Measurements from ENCODE around the gene HELLS.
A peak's percentile ranks its signal among the peaks of the same experiment; 100 is the strongest.

HELLS gene

DNA sequence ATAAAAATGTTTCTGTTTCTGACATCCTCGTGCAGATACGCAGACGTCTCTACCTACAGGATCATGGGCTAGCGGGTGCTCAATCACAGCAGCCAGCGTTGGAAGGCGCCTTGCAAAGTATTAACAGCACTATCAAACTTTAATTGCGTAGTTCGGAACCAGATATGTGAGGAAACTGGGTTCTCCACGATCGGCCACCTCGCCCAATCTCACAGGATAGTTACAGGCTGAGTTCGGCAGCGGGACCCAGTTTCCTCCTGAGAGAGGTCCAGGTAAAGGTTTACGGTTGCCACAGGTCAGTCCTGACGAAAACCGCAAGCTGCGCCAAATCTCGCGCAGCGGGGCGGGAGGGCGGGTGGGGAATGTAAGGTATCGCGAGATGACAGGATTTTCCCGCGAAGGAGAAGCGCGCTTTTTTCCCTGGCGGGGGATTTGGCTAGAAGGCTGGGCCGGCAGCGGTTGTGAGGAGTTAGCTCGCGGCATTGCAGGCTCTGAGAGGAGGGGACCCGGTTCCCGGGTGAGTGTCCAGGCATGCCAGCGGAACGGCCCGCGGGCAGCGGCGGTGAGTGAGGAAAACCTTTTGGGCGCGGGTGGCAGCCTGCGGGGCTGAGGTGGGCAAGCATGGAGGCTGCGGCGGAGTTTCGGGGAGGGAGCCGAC is at the start of gene HELLS:
Gene HELLS, plus strand, starts transcription at position 398 of the 658 bp plus-strand sequence. Its CDS starts 134 bp downstream, at position 532.
- H3K79me2 ChIP-seq (ENCODE audit: insufficient read depth, low read depth), result peaks cover 49% of the 10 kb centered on the region
- no peaks in the 10 kb centered on the region for H4K20me1 ChIP-seq (ENCODE audit: insufficient read depth)
- peak within 1 kb of the TSS; percentile 86 for H3K4me2 ChIP-seq
- H2AFZ ChIP-seq (ENCODE audit: low read depth), result peak within 1 kb of the TSS; percentile 97
- peaks cover 37% of the 10 kb centered on the region for H3K4me1 ChIP-seq (ENCODE audit: low read depth, poor library complexity, severe bottlenecking)
- H3K27me3 ChIP-seq (ENCODE audit: insufficient read depth, low read depth), result no peaks in the 10 kb centered on the region
- TF ChIP-seq, protein P1, sequence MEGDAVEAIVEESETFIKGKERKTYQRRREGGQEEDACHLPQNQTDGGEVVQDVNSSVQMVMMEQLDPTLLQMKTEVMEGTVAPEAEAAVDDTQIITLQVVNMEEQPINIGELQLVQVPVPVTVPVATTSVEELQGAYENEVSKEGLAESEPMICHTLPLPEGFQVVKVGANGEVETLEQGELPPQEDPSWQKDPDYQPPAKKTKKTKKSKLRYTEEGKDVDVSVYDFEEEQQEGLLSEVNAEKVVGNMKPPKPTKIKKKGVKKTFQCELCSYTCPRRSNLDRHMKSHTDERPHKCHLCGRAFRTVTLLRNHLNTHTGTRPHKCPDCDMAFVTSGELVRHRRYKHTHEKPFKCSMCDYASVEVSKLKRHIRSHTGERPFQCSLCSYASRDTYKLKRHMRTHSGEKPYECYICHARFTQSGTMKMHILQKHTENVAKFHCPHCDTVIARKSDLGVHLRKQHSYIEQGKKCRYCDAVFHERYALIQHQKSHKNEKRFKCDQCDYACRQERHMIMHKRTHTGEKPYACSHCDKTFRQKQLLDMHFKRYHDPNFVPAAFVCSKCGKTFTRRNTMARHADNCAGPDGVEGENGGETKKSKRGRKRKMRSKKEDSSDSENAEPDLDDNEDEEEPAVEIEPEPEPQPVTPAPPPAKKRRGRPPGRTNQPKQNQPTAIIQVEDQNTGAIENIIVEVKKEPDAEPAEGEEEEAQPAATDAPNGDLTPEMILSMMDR (conservative IDR thresholded peaks at IDR 0.05; ENCODE audit: low read depth, low read length), result no peak
- no peaks in the 10 kb centered on the region for H3K36me3 ChIP-seq (ENCODE audit: insufficient read depth)
- peak within 1 kb of the TSS; percentile 84 for H3K27ac ChIP-seq
- H3K9ac ChIP-seq, result peak within 1 kb of the TSS; percentile 97
- no peak within 1 kb of the TSS for H3K4me3 ChIP-seq (IDR thresholded peaks at IDR 0.05; ENCODE audit: insufficient read depth, low read depth, low read length)

DNA sequence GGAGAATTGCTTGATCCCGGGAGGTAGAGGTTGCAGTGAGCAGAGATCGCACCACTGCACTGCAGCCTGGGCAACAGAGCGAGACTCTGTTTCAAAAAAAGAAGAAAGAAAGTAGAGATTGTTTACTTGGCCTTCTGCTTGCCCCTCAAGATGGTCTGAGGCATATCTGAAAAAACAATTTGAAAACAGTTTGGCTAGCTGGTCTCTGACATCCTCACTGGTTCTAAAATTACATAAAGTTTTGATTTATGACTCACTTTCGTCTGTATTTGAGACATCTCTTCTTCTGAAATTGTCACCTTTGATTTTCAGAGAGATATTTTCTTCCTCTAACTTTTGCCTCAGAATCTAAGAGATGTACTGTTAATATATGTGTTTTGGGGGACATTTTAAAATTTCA is 49.6 kb upstream of the HELLS start:
- H2AFZ ChIP-seq (ENCODE audit: low read depth), result no peak overlapping the region
- H3K4me3 ChIP-seq (IDR thresholded peaks at IDR 0.05; ENCODE audit: insufficient read depth, low read depth, low read length), result no peak overlapping the region
- no peaks in the 10 kb centered on the region for H3K4me1 ChIP-seq (ENCODE audit: low read depth, poor library complexity, severe bottlenecking)
- H3K27me3 ChIP-seq (ENCODE audit: insufficient read depth, low read depth), result no peaks in the 10 kb centered on the region
- H3K36me3 ChIP-seq (ENCODE audit: insufficient read depth), result no peaks in the 10 kb centered on the region
- no peak overlapping the region for H3K9ac ChIP-seq
- H3K27ac ChIP-seq, result no peak overlapping the region
- no peak overlapping the region for H3K4me2 ChIP-seq
- no peaks in the 10 kb centered on the region for H3K79me2 ChIP-seq (ENCODE audit: insufficient read depth, low read depth)
- H4K20me1 ChIP-seq (ENCODE audit: insufficient read depth), result no peaks in the 10 kb centered on the region
- TF ChIP-seq, protein P1 (conservative IDR thresholded peaks at IDR 0.05; ENCODE audit: low read depth, low read length), result no peak

DNA sequence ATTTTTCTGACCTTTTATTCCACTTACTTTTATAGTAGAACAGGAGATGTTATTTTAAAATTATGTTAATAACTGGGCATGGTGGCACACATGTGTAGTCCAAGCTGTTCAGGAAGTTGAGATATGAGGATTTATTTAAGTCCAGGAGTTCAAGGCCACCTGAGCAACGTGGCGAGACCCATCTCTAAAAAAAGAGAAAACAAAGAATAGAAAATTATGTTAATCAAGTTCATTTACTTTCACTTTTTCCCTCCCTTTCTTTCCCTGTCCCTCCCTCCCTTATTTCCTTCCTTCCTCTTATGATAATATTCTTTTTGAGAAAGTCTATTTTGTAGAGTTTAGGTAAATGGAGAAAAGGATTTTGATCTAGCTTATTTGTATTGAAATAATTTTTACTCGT is 48.9 kb upstream of the HELLS start:
- no peaks in the 10 kb centered on the region for H3K79me2 ChIP-seq (ENCODE audit: insufficient read depth, low read depth)
- H3K4me2 ChIP-seq, result no peak overlapping the region
- no peaks in the 10 kb centered on the region for H4K20me1 ChIP-seq (ENCODE audit: insufficient read depth)
- H3K36me3 ChIP-seq (ENCODE audit: insufficient read depth), result no peaks in the 10 kb centered on the region
- no peak overlapping the region for H3K9ac ChIP-seq
- H3K27ac ChIP-seq, result no peak overlapping the region
- no peak overlapping the region for H2AFZ ChIP-seq (ENCODE audit: low read depth)
- H3K27me3 ChIP-seq (ENCODE audit: insufficient read depth, low read depth), result no peaks in the 10 kb centered on the region
- H3K4me3 ChIP-seq (IDR thresholded peaks at IDR 0.05; ENCODE audit: insufficient read depth, low read depth, low read length), result no peak overlapping the region
- TF ChIP-seq, protein P1 (conservative IDR thresholded peaks at IDR 0.05; ENCODE audit: low read depth, low read length), result no peak
- H3K4me1 ChIP-seq (ENCODE audit: low read depth, poor library complexity, severe bottlenecking), result no peaks in the 10 kb centered on the region

DNA sequence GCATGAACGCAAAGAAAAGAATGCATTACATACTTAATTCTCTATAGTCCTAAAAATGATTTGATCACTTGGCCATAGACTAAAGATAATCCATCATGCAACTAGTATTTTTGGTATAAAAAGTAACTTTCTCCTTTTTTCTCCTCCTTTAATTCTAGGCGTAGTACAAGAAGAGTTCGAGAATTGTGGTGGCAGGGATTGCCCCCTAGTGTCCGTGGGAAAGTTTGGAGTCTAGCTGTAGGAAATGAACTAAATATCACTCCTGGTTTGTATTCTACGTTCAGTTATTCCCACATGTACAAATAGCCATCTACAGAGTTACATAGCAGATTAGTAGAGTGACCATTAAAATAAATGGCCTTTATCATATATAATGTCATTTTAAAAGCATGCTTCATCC is 45.5 kb upstream of the HELLS start:
- H2AFZ ChIP-seq (ENCODE audit: low read depth), result no peak overlapping the region
- TF ChIP-seq, protein P1 (conservative IDR thresholded peaks at IDR 0.05; ENCODE audit: low read depth, low read length), result no peak
- H3K36me3 ChIP-seq (ENCODE audit: insufficient read depth), result no peaks in the 10 kb centered on the region
- no peaks in the 10 kb centered on the region for H3K4me1 ChIP-seq (ENCODE audit: low read depth, poor library complexity, severe bottlenecking)
- H4K20me1 ChIP-seq (ENCODE audit: insufficient read depth), result no peaks in the 10 kb centered on the region
- H3K4me3 ChIP-seq (IDR thresholded peaks at IDR 0.05; ENCODE audit: insufficient read depth, low read depth, low read length), result no peak overlapping the region
- no peak overlapping the region for H3K4me2 ChIP-seq
- no peak overlapping the region for H3K27ac ChIP-seq
- H3K9ac ChIP-seq, result no peak overlapping the region
- H3K79me2 ChIP-seq (ENCODE audit: insufficient read depth, low read depth), result no peaks in the 10 kb centered on the region
- H3K27me3 ChIP-seq (ENCODE audit: insufficient read depth, low read depth), result no peaks in the 10 kb centered on the region

Measured in KMS-11 (cell line).